GM15510 (cell line): ENCODE results near the gene CERCAM.

ENCODE experiments used
- POLR2A ChIP-seq: IDR thresholded peaks from 3 replicates; pipeline ENCODE4 v1.6.1; 2011; ENCODE audit warnings: borderline replicate concordance; ENCODE audit not compliant: insufficient read length; ENCODE audit errors: extremely low read depth

The CERCAM gene

DNA sequence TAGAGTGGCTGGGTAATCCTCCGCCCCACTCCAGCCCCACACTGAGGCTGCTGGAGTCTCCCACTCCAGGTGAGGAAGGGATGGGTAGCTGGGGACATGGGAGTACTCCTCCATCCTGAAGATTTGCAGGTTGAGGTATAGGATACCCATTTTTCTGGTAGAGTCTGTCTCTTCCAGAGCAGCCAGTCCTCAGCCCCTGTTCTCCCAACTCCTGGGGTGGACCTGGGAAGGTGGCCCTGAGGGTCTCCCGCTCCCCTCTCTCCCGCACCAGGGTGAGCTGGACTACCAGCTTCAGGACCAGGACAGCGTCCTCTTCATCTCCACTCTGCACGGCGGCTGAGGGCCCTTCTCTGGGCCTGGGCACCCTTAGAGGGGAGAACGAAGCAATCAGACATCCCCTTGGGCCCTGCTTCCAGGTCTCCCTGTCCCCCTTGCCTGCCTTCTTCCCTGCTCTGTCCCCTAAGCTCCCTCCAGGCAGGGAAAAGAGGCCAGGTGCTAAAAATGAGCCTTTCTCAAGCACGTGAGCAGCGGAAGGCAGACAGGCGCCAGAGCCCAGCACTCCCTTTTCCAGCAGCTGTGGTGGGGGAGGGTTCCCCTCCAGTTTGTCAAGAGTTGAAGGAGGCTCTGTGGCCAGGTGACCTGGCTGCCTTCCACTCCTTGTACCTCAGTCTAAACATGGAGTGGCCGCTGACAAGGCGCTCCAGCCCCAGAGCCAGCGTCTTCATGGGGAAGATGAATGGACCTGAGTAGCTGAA is 31.1 kb upstream of the CERCAM start:
- TF ChIP-seq POLR2A: no peak

DNA sequence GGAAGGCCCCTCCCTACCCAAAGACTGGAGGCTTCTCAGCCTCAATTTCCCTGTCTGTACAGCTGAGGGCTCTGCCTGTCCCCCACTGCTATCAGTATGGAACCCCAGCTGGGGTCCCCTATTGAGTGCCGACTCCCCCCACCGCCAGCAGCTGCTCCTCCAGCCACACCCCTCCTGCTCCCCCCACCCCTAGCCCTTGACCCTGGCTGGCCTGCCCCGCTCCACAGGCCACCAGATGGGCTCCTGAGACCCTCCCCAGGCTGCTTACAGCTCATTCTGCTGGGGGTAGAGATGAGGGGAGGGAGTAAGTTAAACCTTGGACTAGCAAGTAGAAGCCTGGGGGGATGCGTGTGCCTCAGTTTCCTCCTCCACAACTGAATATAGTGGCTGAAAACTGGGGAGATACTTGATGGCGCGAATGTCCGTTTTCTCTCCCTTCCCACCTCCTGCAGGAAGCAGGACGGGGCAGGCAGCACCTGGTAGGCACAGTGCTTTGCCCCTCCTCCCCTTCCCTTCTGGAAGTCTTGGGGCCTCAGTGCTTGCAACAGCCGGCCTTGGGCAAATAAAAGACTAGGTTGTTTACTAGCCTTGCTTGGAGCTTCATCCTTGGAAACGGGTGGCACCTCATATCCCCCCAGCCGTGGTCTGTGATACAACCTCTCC is 30.4 kb upstream of the CERCAM start:
- no peak for TF ChIP-seq POLR2A

DNA sequence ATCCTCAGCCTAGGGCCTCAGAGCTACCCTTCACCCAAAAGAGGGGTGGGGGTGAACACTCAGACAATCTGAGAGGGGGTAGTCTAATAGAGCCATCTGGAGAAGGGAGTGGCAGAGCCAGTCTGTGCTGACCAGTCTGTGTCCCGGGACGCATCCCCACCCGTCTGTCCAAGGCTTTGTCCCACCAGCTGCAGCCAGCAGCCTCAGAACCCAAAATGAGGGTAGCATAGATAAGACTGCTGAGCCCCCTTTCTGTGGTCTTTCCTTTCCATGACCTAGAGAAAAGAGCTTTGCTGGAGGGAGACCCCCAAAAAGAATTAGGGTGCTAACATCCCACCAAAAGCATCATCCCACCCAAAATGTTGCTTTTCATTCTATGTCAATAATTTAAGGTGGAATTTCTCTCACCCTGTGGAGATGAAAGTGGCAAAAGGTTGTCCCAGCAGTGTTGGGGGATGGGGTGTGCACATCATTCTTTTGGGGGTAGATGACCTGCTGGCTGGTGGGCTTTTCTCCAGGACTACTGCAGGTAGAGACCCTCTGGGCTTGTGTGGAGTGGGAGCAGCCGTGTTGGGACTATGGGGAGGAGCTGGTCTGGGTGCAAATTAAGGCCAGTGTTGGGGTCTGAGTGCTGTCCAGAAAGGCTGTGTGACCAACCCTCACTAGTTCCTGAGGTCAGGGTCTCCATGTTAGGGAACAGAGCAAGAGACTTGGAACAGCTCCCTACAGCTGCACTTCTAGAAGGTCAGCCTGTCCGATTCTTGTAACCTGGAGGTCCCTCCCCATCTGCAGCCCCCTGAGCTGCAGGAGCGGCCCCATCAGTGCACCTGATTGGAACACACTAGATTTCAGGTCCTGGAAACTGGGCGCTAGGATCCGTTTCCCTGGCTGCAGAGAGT is 29.6 kb upstream of the CERCAM start:
- no peak for TF ChIP-seq POLR2A

DNA sequence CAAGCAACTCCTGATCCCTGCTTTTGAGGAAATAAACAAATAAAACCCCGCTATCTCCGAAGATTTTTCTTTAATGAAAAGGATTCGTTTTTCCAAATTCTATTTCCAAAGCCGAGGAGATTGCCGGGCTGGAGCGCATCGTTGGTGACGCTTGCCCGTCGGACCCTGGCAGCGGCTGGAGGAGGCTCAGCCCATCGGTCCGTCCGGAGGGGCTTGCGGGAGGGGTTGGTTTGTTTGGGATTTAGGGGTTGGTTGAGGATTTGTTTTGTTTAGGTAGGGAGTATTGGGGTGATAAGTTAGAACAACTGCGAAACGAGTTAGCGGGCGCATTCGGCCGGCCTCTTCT is 28.7 kb upstream of the CERCAM start:
- TF ChIP-seq POLR2A: no peak

DNA sequence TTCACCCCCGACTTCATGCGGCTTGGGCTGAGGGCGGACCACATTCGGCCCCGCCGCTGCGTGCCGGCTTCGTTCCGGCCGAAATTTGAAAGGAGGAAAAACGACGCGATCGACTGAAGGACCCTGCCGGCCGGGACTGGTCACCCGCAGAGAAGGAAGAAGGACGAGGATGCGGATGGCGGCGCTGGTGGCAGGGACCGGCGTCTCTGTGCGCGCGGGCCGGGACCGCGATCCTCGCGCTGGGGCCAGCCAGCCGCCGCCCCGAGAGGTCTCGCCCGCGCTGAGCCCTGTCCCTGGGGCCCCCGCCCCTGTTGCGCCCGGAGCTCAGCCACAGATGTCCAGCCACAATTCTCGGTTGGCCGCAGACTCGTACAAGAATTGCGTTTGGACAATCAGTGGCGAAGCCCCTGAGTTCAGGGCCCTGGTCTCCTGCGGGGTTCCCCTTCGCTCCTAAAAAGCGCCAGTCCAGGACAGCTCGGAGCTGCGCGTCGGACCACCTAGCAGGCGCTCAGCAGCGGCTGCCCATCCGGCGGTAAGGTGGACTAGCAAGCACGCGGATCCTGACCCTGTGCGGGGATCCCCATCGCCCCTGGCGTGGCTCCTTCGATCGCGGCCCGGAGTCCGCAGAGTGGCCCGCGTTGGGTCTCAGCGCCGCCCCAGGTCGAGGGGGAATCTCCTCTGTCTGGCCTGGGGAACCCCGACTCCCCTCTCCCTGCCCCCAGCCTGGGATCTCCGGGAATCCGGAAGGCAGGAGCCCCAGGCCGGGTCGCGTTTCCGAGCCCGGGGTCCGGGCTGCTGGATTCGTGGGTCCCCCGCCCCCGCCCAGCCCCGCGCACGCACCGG is 28.1 kb upstream of the CERCAM start:
- TF ChIP-seq POLR2A: no peak

DNA sequence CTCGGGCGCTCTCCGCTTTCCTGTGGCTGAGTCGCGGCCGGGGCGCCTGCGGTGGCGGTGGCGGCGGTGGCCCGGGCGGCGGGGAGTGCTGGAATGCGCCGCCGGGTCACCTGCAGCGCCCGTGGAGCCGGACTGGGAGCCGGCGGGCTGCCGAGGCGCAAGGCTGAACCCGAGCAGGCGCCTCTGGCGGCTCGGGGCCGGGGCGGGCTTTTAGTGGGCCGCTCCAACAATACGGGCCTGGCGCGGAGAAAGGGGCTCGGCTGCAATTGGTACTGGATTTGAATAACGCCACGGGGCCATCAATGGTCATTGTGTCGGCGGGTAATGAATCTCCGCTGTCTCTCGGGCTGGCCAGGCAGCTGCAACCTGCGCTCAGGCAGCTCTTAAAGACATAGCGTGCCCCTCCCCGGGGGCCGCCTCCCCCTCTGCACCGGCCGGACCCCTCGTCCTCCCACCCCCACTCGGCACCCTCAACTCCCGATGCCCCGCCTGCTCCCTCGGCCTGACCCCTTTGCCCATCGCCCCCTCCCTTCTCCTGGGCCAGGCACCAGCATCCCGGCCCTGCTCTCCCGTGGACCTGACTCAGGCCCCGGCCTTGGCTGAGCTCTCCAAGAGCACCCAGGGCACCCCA is 27.4 kb upstream of the CERCAM start:
- TF ChIP-seq POLR2A: no peak

DNA sequence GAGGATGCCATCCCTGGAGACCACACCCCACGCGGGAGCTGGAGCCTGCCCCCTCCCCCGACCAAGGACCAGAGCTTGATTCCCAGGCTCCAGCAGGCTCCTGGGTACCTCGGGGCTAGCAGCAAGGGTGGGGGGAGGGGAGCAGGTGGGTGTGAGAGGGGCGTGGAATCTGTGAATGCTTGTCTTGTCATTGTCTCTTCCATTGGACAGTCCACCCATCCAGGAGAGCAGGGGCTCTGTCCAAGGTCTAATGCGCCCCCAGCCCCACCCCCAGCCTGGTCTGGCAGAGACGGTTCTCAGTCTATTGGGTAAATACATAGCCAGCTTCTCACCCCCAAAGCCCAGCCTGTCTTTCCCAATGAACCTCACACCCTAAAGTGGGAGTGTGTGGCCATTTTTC is 26.7 kb upstream of the CERCAM start:
- no peak for TF ChIP-seq POLR2A

DNA sequence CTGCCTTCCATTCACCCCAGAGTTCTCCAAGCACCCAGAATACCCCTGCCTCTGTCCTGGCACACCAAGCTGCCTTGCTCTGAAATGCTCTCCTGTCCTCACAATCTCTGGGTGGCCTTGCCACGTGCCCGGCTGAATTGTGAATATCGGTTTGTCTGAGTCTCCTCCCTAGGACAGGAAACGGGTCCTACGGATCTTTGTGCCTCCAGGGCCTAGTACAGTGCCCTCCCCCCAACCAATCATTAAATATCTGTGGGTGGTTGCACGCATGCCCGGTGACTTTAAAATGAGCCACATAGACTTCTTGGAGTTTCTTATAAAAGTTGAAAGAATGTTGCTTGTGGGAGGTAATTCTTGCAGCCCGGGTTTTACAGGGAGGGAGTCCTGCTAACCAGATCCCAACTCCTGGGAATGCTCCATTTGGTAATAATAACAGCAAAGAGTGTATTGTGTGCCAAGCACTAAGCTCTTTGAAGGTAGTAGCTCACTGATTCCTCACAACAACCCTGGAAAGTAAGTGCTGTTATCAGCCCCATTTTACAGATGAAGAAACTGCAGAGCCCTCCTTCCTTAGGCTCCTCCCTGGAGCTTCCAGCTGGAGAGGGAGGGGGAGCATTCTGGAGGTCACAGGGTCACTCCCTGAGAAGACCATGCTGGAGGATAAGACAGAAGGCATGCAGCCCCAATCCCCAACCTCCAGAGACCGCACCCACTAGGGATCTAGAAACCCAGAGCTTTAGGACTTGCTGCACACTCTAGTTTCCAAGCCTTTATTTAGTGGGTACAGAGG is 26.1 kb upstream of the CERCAM start:
- no peak for TF ChIP-seq POLR2A

DNA sequence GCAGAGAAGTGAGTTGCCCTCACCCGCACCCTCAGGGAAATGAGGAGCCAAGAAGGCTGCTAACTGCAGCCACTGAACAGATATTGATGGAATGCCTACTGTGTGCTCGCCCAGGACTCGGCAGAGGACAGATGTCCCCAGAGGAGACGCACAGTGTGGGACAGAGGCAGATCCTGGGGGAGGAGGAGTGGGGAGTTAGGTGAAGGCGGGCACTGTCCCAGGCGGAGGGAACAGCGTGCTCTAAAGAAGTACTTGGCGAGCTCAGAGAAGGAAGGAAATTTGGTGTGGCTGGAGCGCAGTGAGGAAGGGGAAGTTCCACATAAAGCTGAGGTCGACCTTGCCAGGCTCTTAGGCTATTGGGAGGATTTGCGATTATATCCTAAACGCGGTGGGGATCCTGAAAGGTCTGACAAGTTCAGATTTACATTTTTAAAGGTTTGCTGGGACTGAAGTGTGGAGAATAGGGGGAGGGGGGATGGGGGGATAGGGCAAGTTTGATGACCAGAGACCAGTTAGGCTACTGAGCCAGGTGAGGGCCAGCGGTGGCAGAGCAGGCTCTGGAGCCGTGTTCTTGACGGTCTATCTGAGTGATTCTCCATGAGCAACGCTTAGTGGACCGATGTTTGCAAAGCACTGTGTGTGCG is 23.6 kb upstream of the CERCAM start:
- TF ChIP-seq POLR2A: no peak

DNA sequence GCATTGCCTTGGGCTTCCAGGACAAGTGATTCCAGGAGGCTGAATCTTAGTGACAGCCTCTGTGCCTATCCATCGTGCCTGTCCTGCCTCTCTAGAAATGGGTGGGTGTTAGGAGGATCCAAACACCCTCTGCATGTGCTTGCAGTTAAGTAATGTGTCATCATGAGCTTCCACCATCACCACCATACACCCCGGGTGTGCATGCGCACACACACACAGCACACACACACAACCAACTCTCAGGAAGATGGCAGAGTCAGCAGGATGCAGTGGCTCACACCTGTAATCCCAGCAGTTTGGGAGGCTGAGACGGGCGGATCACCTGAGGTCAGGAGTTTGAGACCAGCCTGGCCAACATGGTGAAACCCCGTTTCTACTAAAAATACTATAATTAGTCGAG is 22.8 kb upstream of the CERCAM start:
- no peak for TF ChIP-seq POLR2A

DNA sequence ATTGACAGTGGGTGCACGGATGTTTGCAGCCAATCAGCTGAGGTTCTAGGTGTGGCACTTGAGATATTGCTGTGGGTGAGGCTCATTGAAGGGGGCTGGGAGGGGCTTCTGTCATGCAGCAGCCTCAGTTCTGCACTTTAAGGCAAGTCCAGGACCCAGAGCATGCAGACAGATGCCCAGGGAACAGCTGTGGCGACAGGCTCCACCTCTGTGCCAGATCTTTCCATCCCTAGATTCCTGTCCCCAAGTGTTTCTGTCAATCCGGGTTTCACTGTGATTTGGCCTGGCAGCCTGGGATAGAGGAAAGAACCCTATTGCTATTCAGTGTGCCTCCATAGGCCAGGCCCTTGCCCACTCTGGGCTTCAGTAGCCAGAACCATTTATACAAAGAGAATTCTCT is 20.8 kb upstream of the CERCAM start:
- TF ChIP-seq POLR2A: no peak

DNA sequence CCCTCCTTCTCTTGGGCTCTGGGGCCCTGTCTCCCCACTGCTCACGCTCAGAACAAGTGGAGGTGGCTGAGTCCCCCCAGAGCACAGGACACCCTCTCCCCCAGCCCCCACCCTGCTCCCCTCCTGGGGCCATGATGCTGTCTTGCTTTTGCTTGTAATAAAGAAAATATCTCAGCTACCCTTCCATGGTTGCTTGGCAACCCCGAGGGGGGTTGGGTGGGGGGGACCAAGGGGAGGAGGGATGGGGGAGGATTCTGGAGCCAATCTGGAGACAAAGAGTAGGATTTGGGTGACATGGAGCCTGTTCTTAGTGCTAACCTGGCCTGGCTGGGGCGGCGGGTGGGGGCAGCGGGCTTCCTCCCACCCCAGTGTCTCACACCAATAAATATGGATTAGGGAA is 16.1 kb upstream of the CERCAM start:
- no peak for TF ChIP-seq POLR2A
